Activated CD8-positive, alpha-beta memory T cell treated with anti-CD3 and anti-CD28 coated beads, Interleukin-2, amount 50 U/mL, for 4 hours (primary cell): ENCODE measurements around the gene VPS16.
"Not testable (repeated sequence)": the region's sequence is repeated elsewhere in the genome, so short reads cannot be mapped to it uniquely, and the experiment has no call there.

Experiments used
- DNase-seq: peaks from one replicate; pipeline ENCODE4 v3.0.0-alpha.2; 2020

Gene VPS16

GRCh38 chr20:2872459-2873009 lies 32.0 kb downstream of the VPS16 start:
- peak; percentile 79 for DNase-seq

DNA sequence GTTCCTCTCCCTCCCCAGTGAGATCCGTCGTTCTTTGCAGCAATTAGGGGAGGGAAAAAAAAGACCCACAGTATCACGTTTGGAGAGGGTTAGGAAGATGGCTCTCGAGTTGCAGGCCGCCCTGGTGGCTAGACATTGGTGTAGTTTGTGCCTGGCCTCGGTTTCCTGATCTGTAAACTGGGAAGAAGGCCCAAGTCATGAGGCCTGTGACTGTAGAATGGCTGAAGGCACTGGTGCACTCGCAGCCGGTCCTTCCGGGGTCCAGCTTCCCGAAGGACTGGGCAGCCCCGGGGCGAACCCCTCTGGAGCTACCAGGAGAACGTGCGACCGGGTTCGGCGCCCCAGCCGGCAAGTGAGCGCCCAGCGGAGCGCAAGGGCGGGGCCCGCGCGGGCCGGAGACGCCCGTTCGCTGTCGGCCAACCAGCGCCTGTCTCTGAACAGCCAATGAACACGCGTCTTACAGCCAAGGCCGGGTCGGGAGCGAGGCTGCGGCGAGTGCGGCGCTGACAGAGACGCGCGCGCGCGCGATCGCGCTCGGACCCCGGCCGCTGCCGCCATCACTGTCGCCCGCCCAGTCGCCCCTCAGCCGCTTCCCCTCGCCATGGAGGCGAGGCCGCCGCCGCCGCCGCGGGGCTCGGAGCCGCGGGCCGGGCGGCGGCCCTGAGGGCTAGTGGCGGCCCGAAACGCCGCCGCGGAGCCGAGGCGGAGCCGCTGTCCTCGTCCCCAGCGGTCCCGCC lies 32.6 kb downstream of the VPS16 start, which contains the start of gene PTPRA:
Gene PTPRA, plus strand, starts transcription at position 472 of the 737 bp plus-strand sequence. CDS start 90,797 bp downstream, outside the sequence.
- DNase-seq = peak; percentile 92

DNA sequence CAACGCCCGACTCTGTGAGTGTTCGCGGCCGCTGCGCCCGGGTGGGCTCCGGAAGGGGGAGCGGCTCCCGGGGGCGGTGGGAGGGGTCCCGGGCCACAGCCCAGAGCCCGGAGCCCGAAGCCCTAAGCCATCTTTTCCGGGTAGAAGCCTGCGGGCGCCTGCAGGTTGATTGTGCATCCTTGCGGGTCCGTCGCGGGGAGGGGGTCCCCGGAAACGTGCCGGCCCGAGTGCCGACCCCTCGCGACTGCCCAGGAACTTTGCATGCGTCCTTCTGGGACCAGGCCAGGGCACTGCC lies 33.1 kb downstream of the VPS16 start:
- peak; percentile 68 for DNase-seq

- no peak for DNase-seq
Measured at GRCh38 chr20:2874456-2874855, 33.9 kb downstream of the VPS16 start.

DNA sequence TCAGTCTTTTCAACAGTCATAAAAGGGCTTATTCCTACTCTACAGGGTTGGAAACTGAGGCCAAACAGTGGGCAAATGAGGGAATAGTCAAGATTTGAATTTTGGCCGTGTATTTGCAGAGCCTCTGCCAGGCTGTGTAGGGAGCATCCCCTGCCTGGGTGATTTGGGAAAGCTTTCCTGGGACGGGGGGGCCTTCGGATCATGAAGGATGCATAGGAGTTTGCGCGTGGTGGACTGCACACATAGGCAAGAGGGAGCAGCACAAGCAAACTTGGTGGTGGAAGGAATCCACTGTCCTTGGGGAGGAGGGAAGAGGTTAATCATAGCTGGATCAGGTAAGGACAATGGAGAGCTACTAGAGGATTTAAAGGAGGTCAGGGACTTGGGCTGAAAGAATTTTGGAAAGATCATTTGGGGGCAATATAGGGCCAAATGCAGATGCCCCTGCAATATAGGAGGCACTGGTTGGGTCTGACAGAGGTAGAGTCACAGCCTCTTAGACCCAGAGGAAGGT lies 35.2 kb downstream of the VPS16 start:
- no peak for DNase-seq

GRCh38 chr20:2878515-2878914 lies 38.0 kb downstream of the VPS16 start:
- DNase-seq = no peak

GRCh38 chr20:2879146-2879545 lies 38.6 kb downstream of the VPS16 start:
- DNase-seq = no peak

GRCh38 chr20:2880650-2881049 lies 40.1 kb downstream of the VPS16 start:
- no peak for DNase-seq

GRCh38 chr20:2883726-2884637 lies 43.4 kb downstream of the VPS16 start:
- no peak for DNase-seq

DNA sequence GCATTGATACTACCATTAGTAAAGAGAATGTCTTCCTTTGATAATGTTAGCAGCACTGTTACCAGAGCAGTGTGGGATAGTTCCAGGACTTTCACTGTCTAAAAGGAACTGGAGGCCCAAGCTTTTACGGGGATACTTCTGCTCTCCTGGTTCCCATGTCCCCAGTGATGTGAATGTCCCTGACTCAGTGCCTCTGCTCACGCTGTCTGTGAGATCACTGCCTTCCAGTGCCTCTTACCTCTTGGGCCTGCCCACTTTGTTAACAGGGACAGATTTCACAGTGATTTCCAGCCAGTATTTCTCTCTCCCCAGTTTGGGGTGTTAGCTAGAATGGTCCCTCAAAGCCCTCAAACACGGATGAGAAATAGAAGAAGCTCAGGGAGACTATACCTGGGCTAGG lies 47.2 kb downstream of the VPS16 start:
- DNase-seq = no peak

DNA sequence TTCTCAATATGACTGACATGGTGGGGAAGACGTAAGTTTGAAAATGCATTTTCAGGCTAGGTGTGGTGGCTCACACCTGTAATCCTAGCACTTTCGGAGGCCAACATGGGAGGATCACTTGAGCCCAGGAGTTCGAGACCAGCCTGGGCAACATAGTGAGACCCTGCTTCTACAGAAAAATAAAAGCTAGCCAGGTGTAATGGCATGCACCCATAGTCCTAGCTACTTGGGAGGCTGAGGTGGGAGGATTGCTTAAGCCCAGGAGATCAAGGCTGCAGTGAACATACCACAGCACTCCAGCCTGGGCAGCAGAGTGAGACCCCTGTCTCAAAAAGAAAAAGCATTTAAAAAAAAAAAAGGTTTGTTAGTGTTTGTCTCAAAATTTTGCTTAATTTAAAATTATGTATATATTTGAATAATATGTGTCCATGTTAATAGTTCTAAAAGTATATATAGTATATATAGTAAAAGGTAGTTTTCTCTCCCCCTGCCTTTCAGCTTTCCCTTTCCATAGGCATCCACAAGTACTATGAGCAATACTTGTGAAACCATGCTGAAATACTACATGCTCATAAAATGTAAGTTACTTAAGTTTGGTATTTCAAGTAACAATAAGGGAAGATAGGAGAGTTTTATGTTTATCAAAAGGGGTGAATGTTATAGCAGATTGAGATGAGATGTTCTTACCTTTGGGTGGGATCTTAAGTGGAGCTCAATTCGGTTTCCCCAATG lies 47.8 kb downstream of the VPS16 start:
- no peak for DNase-seq

- DNase-seq = no peak
Measured at GRCh38 chr20:2889209-2889608, 48.7 kb downstream of the VPS16 start.

DNA sequence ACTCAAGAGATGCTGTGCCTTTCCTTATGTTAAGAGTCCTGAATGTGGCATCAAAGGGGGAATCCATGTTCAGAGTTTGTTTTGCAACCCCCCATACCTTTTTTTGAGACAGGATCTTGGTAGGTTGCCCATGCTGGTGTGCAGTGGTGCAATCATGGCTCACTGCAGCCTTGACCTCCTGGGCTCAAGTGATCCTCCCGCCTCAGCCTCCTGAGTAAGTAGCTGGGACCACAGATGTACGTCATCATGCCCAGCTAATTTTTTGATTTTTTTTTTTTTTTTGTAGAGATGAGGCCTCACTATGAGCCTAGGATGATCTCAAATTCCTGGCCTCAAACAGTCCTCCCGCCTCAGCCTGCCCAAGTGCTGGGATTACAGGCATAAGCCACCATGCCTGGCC lies 49.3 kb downstream of the VPS16 start:
- DNase-seq = no peak

DNA sequence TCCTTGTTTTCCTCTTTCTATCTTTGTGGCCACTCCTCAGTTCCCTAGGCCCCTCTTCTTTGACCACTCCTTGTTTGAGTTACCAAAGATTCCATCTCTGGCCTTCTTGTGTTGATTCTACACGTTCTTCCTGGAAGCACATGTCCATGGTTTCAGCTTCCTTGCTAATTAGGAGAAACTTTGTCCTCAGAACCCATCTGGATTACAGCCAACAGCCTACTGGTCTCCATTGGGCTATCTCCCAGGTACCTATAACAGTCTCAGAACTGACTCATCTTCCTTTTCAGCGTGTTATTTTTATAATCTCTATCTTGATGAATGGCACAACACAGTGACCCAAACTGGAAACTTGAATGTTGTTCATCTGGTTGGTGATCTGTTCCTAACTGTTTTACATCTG lies 50.2 kb downstream of the VPS16 start:
- no peak for DNase-seq

- DNase-seq = no peak
Measured at GRCh38 chr20:2891343-2891742, 50.8 kb downstream of the VPS16 start.

DNA sequence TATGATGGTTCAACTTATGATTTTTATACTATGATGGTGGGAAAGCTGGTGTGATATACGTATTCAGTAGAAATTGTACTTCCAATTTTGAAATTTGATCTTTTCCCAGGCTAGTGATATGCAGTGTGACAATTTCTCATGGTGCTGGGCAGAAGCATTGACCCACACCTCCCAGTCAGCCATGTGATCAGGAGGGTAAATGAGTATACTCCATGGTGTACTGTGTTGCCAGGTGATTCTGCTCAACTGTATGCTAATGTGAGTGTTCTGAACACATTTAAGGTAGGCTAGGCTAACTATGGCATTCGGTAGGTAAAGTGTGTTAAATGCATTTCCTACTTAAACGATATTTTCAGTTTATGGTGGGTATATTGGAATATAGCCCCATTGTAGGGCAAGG lies 51.8 kb downstream of the VPS16 start:
- DNase-seq = no peak

GRCh38 chr20:2894221-2894620 lies 53.7 kb downstream of the VPS16 start:
- DNase-seq = no peak

DNA sequence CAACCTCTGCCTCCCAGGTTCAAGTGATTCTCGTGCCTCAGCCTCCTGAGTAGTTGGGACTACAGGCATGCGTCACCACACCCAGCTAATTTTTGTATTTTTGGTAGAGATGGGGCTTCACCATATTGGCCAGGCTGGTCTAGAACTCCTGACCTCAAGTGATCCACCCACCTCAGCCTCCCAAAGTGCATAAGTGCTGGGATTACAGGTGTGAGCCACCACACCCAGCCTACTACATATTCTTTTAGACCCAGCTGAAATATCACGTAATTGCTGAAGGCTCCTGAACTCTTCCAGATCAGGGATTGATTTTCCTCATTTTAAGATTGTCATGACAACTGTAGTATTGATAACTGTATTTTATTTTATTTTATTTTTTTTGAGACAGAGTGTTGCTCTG lies 54.6 kb downstream of the VPS16 start:
- not testable (repeated sequence) for DNase-seq

GRCh38 chr20:2899243-2899642 lies 58.7 kb downstream of the VPS16 start:
- no peak for DNase-seq

GRCh38 chr20:2900845-2901592 lies 60.5 kb downstream of the VPS16 start:
- no peak for DNase-seq

DNA sequence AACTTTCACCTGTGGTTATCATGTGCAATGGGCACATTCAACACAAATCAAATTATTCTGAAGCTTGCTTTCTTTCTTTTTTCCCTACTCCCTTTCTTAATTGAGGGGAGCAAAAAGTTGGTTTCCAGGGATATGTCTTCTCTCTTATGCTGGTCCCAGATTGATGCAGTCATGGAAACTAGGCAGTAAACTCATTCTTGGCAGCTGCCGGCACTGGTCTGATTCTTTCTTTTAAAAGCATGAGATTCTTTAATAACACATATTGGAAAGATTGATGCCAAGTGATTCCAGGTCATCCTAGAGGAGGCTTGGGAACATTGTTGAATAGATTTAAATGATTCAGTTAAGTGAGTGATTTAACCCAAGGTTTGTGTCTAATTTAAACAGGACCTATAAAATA lies 61.7 kb downstream of the VPS16 start:
- DNase-seq = no peak

- DNase-seq = no peak
Measured at GRCh38 chr20:2902818-2903217, 62.3 kb downstream of the VPS16 start.
